Stimulated activated CD4-positive, alpha-beta T cell treated with anti-CD3 and anti-CD28 coated beads, Interleukin-15, amount 100 ng/mL, for 48 hours (primary cell): Measurements from ENCODE around the gene MITF.
"Not testable (repeated sequence)": the region's sequence is repeated elsewhere in the genome, so short reads cannot be mapped to it uniquely, and the experiment has no call there.

Experiments used
- DNase-seq, 2 donors: peaks; one replicate each; pipeline ENCODE4 v3.0.0-alpha.2; 2020; ENCODE audit warnings: low read depth in 2 of 2

Gene MITF

DNA sequence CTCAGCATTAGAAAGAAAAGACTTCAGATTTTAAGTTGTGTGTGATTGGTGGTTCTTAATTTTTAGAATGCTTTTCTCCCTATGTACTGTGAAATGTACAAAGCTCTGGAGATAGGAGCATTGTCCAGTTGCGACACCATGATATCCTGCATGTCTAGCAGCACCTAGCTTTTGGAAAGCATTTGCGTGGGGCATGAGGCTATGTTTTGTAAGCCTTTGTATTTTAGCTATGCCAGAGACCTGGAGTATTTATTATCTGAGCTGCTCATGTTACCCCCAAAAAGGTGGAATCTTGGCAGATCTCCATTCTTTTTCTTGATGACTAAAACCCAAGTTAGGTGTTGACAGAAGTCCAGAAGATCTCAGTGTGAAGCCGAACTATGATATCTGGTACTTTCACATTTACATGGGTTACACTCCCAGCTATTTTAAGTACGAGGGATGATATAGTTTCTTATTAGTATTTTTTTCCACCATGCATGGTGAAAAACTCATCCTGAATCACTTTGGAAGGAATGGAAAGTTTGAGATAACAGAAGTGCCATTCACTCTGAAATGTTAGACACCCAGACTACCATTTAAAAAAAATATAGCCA, 133.6 kb downstream of the MITF start:
- no peak for DNase-seq

DNA sequence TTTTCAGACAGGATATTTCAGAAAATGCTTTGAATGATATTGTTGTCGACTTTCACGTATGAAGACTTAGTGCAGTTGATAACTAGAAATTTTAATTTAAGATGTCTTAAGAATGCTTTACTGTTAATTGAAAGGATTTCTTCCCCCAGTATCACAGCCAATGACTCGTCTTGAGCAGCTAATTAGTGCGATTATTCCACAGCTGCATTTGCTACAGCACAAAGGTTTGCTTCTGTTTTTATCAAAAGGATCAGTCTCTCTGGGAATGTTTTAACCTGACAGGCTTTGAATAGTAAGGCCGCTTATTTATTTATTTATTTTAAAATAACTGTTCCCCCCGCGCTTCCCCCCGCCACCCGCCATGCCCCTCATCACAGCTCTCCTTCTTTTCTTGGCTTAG, 136.8 kb downstream of the MITF start:
- DNase-seq = no peak

GRCh38 chr3:69878254-69878653, 139.0 kb downstream of the MITF start:
- DNase-seq = no peak

- DNase-seq = no peak
Observed at GRCh38 chr3:69879051-69879450, 139.8 kb downstream of the MITF start.

DNA sequence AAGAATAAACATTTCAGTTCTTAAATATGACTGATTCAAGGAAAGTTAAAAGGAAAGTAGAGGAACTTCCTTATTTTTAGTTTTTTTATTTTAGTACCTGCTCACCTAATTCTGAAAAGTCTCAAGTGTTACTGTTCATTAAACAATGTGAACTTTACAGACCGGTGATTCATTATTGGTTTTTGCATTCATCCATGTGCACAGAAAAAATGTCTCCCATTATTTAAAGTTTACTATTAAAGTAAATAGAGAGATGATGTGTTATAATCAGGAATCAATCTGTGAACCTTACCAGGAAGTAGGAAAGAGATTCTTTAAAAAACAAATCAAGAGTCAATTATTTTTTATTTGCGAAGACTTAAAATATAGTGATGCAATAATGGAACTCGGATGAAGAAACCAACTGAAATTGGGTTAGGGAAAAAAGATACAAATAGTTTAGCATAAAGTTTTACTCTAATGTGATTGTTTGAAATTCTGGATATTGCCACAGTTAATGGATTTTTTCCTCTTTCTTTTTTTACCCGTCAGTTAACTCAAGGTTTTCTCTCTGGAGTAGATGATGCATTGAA, 140.9 kb downstream of the MITF start:
- DNase-seq = no peak

DNA sequence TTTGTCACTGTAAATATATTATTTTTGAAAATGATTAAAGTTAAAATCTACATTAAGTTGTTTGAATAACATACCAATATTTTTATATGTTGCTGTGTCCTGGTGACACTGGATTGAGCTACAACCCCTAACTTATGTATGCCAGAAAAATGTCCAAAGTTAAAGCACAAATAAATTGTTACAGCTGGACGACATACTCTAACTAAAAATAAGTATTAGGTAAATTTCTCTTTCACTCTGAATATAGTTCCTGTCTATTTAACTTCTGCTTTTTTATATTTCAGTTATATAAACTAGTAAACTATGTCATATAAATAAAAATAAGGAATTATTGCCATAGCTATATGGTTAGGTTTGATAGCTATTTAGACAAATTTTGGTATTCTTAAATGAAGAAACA, 141.8 kb downstream of the MITF start:
- no peak for DNase-seq

- no peak for DNase-seq
Observed at GRCh38 chr3:69881756-69882428, 142.6 kb downstream of the MITF start.

GRCh38 chr3:69882560-69882959, 143.3 kb downstream of the MITF start:
- DNase-seq = no peak

GRCh38 chr3:69888040-69888942, 149.0 kb downstream of the MITF start:
- no peak for DNase-seq

DNA sequence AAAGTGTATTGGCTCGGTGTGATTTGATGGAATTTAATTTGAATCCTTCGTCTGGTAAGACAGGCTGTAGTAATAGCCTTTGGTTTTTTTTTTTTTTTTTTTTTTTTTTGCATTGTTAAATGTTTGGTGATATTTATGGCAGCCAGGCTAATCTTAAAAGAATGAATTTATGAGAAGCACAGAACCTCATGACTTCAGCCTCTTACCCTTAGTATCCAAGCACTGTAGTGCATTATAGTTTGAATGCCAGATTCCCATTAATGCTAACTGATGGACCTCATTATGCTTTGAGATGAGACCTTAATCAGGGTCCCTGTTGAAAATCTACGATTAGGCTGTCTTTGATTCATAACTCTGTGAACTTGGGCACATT, 149.7 kb downstream of the MITF start:
- no peak for DNase-seq

- peak; percentile 3 to 5 for DNase-seq
Observed at GRCh38 chr3:69890084-69890483, 150.8 kb downstream of the MITF start.

GRCh38 chr3:69890691-69891090, 151.4 kb downstream of the MITF start:
- DNase-seq = no peak

- DNase-seq = no peak
Observed at GRCh38 chr3:69892706-69893105, 153.4 kb downstream of the MITF start.

DNA sequence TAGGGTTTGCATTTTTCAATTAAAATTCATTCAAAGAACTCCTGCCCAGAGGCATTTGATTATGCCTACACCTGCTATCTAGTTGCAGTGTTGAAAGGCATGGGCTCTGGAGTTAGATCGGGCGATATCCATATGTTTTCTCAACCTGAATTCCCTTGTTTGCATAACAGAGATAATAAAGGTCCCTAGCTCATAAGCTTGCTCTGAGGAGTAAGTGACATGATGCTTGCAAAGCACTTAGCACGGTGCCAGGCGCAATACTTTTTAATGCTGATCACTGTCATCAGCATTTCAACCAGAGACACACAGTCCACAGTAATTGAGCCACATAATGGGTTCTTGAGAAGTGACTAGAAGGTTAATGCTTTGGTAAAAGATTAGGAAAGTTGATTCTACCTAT, 154.0 kb downstream of the MITF start:
- DNase-seq = no peak

GRCh38 chr3:69896095-69896494, 156.8 kb downstream of the MITF start:
- no peak for DNase-seq

GRCh38 chr3:69900331-69900730, 161.1 kb downstream of the MITF start:
- no peak for DNase-seq

DNA sequence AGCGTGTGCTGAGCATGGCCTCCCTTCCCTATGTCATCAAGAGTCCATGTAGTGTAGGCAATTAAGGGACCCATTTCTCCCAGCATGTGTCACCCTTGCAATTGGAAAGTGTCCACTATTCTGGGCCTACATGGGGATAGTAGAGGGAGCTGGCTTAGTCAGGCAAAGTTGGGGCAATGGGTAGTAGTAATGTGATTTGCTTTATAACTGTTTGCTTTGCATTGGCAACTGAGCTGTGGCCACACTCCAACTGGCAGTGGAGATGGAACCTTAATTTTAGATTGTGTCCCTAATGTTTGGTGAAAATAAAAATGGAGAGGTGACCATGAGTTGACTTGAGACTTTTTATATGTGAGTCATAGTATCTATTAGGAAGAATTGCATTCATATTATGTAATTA, 162.5 kb downstream of the MITF start:
- DNase-seq = no peak

GRCh38 chr3:69902386-69902785, 163.1 kb downstream of the MITF start:
- DNase-seq = no peak

DNA sequence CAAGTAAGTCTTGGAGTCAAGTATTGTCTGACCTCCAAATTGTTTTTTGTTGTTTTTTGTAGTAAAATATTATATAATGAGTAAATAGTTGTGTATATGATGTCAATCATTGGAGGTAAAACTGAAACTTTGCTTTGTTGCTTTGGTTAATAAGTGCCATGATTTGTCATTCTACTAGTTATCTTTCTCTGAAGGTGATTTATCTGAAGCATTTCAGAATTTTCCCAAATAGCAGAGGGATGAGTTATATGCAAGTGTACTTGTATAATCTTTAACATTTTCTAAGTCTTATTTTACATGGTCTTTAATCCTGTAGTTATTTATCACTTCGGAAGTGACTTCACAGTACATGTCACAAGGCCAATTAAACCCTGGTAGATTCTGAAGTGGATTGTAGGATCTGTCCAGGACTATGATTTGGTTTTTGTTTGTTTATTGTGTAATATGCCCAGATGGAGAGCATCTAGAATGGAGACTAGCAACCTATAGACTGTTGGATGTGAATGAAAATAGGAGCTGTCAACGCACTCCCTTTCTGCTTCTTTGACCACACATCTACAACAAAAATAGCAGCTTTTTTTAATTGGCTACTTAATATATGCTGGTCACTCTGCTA, 167.2 kb downstream of the MITF start:
- no peak for DNase-seq

GRCh38 chr3:69907554-69907953, 168.3 kb downstream of the MITF start:
- DNase-seq = no peak

- DNase-seq = not testable (repeated sequence)
Observed at GRCh38 chr3:69909859-69910258, 170.6 kb downstream of the MITF start.

- no peak for DNase-seq
Observed at GRCh38 chr3:69913422-69913821, 174.2 kb downstream of the MITF start.
